Astrocyte of the hippocampus (primary cell): ENCODE results near the gene MICU1.
"Not testable (repeated sequence)": the region's sequence is repeated elsewhere in the genome, so short reads cannot be mapped to it uniquely, and the experiment has no call there.

Experiments
- DNase-seq: peaks from one replicate; pipeline ENCODE4 v3.0.0; 2011; ENCODE audit warnings: low read depth, low spot score

MICU1 gene

DNA sequence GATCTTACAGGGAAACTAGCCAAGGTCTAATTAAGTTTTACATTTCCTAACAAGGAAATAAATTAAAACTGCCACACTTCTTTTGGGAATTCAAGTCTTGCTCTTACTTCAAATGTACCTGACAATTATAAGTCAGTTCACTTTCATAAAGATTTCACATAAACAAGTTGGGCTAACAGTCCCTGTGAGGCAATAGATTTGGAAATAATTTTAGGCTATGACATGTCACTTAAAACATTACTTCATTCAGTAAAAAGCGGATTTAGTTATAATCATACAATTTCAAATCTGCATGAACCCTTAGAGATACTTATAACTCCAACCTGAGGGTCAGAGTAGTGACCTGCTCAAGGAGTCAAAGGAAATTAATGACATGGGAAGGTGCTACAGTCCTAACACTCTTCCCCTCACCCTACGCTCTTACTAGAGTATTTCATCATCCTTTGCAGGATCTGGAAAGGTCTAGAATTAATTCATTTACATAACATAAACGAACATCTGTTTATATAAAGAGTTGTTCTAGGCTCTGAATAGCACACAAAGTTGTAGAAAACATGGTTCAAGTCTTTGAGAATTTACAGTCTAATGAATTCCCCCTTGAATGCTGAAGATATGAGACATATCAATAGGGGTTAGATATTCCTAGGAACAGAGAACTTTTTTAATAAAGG, 238.8 kb downstream of the MICU1 start:
- no peak for DNase-seq

- DNase-seq, result no peak
Measured at GRCh38 chr10:72385724-72386123, 240.2 kb downstream of the MICU1 start.

DNA sequence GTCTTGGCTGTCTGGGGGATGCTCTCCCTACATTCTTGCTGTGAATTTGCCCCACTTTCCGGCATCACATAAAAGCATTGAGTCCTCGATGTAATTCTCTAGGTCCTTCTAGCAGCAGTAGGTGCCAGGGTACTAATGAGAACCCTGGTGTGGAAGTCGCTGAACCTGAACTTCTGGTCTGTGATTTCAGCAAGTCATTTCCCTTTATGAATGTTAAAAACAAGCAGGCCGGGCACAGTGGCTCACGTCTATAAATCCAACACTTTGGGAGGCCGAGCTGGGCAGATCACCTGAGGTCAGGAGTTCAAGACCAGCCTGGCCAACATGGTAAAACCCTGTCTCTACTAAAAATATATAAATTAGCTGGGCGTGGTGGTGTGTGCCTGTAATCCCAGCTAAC, 240.9 kb downstream of the MICU1 start:
- DNase-seq, result not testable (repeated sequence)

GRCh38 chr10:72379776-72380175, 246.1 kb downstream of the MICU1 start:
- DNase-seq, result peak; percentile 12

DNA sequence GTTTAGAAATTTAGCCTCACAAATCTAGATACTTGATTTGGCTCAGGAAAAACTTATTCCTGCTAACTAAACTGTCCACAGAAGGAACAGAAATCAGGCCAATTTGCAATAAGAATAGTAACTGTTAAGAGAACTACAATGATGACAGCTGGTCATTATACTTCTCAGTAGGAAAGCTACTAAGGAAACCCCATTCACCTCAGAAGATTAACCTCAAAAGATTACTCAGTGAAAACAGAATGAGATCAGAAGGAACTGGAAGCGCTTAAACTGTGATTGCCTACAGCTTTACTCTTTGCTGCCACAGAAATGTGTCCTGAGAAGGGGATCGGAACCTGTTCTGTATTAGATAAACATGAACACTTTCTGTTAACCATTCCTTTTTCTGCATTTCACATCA, 246.8 kb downstream of the MICU1 start:
- DNase-seq, result peak; percentile 37

- no peak for DNase-seq
Measured at GRCh38 chr10:72375585-72375984, 250.3 kb downstream of the MICU1 start.

- DNase-seq, result peak; percentile 64
Measured at GRCh38 chr10:72375173-72375572, 250.7 kb downstream of the MICU1 start.

- DNase-seq, result no peak
Measured at GRCh38 chr10:72370201-72370722, 255.6 kb downstream of the MICU1 start.

DNA sequence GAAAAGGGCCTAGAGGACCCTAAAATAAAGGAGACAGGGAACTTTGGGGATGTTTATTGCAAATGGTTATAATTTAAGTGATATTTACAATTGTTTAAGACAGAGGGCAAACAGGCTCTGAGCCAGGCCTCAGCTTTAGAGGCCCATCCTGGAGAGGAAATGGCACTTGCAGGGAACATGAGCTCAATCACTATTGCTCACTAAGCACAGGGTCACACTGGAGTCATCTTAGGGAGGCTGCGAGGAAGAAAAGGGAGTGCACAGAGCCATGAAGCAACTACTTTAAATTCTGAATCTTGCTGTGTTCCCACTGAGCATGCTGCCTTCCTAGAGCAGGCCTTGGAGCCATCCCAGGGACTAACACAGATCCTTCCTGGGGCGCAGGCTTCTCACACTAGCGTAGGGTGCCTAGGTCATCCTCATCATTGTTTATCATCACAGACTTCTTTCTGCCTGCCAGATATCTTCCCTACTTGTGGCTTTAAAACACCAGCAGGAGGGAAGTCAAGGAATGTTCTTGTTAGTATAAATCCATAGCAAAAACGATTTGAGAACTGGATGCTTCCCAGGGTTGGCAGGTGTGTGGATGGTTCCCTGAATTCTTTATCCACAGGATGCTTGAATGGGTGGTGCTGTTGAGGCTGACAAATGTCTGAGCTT, 258.4 kb downstream of the MICU1 start:
- DNase-seq, result no peak

DNA sequence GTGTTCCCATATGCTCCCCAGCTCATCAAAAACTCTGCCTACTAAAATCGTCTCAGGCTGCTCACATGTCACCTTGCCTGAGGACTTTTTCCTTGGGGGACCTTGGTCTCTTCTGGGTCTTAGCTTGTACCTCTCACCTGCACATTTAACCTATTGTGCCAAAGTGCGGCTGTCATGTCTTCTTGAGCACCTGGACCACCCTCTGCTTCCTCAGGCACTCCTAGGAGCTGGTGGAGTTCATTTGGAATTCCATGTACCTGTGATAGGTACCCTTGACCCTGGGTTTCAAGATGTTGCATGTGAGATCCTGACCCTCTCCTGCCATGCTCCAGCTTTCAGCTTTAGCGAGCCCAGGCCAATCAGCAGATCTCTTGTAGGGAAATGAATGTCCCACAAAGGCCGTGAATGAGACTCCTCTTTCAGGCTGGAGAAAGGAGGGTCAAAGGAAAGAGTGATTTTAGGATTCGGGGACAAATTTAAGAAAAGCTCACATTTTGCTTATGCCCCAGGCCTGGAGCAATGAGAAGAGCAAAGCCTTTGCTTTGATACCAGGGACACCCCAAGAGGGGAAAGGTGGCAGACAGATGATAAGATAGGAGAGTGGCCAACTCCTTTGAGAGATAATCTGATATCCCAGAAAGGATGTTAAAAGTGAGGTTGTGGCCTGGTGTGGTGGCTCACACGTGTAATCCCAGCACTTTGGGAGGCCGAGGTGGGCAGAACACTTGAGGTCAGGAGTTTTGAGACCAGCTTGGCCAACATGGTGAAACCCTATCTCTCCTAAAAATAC, 260.6 kb downstream of the MICU1 start:
- no peak for DNase-seq

- peak; percentile 95 for DNase-seq
Measured at GRCh38 chr10:72364239-72364777, 261.6 kb downstream of the MICU1 start.

GRCh38 chr10:72356987-72357386, 268.9 kb downstream of the MICU1 start:
- no peak for DNase-seq

DNA sequence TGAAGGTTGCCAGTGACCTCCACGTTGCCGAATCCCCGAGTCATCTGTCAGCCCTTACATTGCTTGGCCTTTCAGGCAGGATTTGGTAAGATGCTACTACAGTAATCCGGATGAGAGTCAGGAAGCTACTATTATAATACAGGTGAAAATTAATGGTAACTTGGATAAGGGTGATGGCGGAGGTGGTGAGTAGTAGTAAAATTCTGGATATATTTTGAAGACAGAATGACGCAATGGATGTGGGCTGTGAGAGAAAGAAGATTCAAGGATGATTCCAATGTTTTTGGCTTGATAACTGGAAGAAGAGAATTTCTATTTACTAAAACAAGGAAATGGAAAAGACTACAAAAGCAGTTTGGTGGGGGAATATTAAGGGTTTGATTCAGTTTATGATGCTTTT, 269.8 kb downstream of the MICU1 start:
- DNase-seq, result no peak

GRCh38 chr10:72355214-72355555, 270.7 kb downstream of the MICU1 start:
- DNase-seq, result no peak

DNA sequence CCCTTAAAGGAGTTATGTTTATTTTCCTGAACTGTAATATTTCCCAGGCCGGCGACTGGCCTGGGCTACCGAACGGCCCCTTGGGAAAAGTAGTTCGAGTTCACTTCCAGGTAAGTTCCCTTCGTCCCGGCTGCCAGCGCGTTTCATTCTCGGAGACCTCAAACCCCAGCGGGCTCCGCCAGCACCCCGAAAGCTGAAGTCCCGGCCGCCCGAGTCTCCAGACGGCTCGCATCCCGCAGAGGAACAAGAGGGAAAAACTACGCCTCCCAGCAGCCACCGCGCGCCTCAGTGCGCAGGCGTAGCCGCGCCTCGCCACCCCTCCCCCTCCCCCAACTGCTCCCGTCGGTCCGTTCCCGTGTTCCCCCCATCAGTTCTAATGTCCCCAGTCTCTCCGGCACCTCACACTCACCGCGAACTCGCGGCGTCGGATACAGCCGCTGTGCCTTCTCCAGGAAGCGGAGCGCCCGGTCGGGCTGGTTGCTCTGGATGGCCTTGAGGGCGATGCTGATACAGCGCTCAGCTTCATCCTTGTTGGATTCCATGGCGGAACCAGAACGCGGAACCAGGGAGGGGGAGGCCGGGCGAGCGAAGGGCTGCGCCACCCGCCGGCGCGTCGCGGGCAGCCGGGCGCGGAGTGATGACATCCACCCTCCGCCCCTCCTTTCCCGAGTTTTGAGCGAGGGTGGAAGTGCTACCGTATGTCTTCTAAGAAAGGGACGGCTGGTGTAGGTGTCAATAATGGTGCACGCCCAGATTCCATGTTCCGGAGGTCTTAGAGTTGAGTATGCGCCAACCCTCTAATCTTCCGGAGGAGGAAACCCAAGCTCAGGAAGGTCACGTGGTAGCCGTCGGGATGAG, 271.3 kb downstream of the MICU1 start, which contains the start of gene DNAJB12:
Gene DNAJB12 (minus strand): TSS at position 564 of the 858 bp plus-strand sequence. CDS start 22 bp downstream, at position 542.
- DNase-seq, result peak; percentile 98

GRCh38 chr10:72353965-72354355, 271.9 kb downstream of the MICU1 start:
- DNase-seq, result peak; percentile 62

GRCh38 chr10:72353028-72353964, 272.6 kb downstream of the MICU1 start:
- no peak for DNase-seq

DNA sequence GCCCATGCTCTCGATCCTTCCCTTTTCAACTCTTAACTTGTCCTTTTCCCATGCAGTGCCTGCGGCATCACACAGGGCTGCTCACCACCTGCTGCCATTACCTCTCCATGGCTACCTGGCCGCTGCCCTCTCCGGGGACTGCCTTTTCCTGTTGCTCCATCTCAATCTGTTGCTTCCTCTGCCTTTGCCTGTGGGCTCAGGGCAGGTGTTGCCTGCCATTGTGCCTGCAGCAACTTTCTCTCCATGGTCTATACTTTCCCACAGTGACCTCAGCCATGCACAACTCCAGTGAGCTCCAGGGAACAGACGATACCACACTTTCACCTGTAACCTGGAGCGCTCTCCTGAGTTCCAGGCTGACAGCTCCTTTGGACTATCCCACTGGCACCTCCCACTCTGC, 274.4 kb downstream of the MICU1 start:
- no peak for DNase-seq

DNA sequence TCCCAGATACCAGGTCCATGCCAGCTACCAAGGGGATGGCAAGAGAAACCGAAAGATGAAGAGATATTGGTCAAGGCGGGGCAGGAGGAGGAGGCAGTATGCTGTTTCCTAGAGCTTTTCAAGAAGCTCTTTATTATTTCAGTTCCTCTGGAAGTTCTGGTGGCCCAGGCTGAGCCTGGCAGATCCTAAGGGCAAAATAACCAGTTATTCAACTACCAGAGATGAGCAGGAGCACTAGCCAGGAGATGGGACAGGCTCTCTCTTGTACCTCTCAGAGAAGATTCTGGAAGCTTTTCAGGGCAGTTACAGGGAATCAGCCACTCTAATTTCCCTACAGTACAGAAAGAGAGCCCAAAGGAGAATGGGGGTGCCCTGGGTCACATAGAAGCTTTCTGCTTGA, 276.4 kb downstream of the MICU1 start:
- no peak for DNase-seq

- DNase-seq, result no peak
Measured at GRCh38 chr10:72348282-72348681, 277.6 kb downstream of the MICU1 start.
